K562 (cell line): ENCODE measurements around the gene LONP1. TPM values are rescaled to one million over a fixed set of nuclear protein-coding genes. Genes with fewer than 3 reads are reported as not detected.

Source experiments
- BCOR ChIP-seq: fragments of 450-650 bp; IDR thresholded peaks from 2 replicates; pipeline ENCODE4 v1.6.1; 2016
- CBX1 ChIP-seq: sonication (generic); IDR thresholded peaks from 2 replicates; pipeline ENCODE4 v1.6.1; 2016; ENCODE audit warnings: antibody characterized with exemption, low read depth, mild to moderate bottlenecking
- CTBP1 ChIP-seq: fragments of 450-650 bp; IDR thresholded peaks from 2 replicates; pipeline ENCODE4 v1.6.1; 2016; ENCODE audit warnings: borderline replicate concordance
- FOXK2 ChIP-seq, 2 experiments: fragments of 450-650 bp; IDR thresholded peaks in 1 of 2; conservative IDR thresholded peaks in 1 of 2; 2 replicates each; pipeline ENCODE4 v1.6.1; 2016; ENCODE audit warnings: low read depth in 2 of 2, mild to moderate bottlenecking in 1 of 2
- SMAD4 ChIP-seq: fragments of 250-450 bp; sonication (Bioruptor Pico); conservative IDR thresholded peaks from 2 replicates; pipeline ENCODE4 v1.8.0; 2021; ENCODE audit warnings: inconsistent platforms, mild to moderate bottlenecking, moderate library complexity
- SMARCA5 ChIP-seq: fragments of 450-650 bp; IDR thresholded peaks from 2 replicates; pipeline ENCODE4 v1.6.1; 2016
- SMARCE1 ChIP-seq: fragments of 450-650 bp; IDR thresholded peaks from 2 replicates; pipeline ENCODE4 v1.7.1; 2016; ENCODE audit warnings: mild to moderate bottlenecking
- TBP ChIP-seq: optimal IDR thresholded peaks from 2 replicates; pipeline ENCODE3; 2011; ENCODE audit warnings: low read depth, low read length, improper control_type of control experiment
- TRIM28 ChIP-seq: fragments of 450-650 bp; IDR thresholded peaks from 2 replicates; pipeline ENCODE4 v1.6.1; 2017
- ZBTB1 ChIP-seq: sonication (generic); formaldehyde crosslinking; IDR thresholded peaks from 2 replicates; pipeline ENCODE4 v1.8.1; 2023; ENCODE audit warnings: missing genetic modification reagents, low read depth, mild to moderate bottlenecking, borderline replicate concordance
- ZNF695 ChIP-seq: fragments of 450-650 bp; formaldehyde crosslinking; IDR thresholded peaks from 2 replicates; pipeline ENCODE4 v1.4.0; 2020; ENCODE audit warnings: mild to moderate bottlenecking, moderate library complexity
- ZSCAN32 ChIP-seq: fragments of 450-650 bp; formaldehyde crosslinking; IDR thresholded peaks from 2 replicates; pipeline ENCODE4 v1.4.0; 2020; ENCODE audit warnings: mild to moderate bottlenecking, moderate library complexity
- polyA plus RNA-seq, 8 experiments: library from polyadenylated mRNA; depleted of rRNA in 4 of 8; stranded (reverse) in 5 of 8; unstranded in 3 of 8; fragments of >200 nt; fragmentation: Nextera tagmentation in 2 of 8; fragmentation: Illumina TruSeq in 1 of 8; extraction: Ambion mirVana in 2 of 8; extraction: Trizol in 1 of 8; gene quantifications; 2 replicates each; pipeline versions ENCODE4 v1.2.1 to v1.2.3, GENCODE V29; 2011 to 2014; ENCODE audit warnings: inconsistent platforms in 1 of 8, missing spikeins in 1 of 8
- total RNA-seq, 7 experiments: library from RNA; depleted of rRNA in 6 of 7; stranded (reverse); fragments of >200 nt in 6 of 7; fragmentation: Illumina TruSeq in 2 of 7; extraction: Trizol in 2 of 7; gene quantifications; 2 replicates each; pipeline versions ENCODE4 v1.2.1 to v1.2.3, GENCODE V29; 2011 to 2021; ENCODE audit warnings: low replicate concordance in 1 of 7
- TF ChIP-seq, protein P1 (sequence below): fragments of 450-650 bp; IDR thresholded peaks from 2 replicates; pipeline ENCODE4 v1.6.1; 2014; ENCODE audit warnings: low read depth, mild to moderate bottlenecking, moderate library complexity, borderline replicate concordance
- TF ChIP-seq, protein P2 (sequence below): fragments of 450-650 bp; IDR thresholded peaks from 2 replicates; pipeline ENCODE4 v1.6.1; 2016; ENCODE audit warnings: low read depth, mild to moderate bottlenecking, moderate library complexity
- TF ChIP-seq, protein P3 (sequence below): conservative IDR thresholded peaks from 2 replicates; pipeline ENCODE4 v1.6.1; 2011; ENCODE audit warnings: low read depth, mild to moderate bottlenecking, low read length; ENCODE audit not compliant: control insufficient read depth
- TF ChIP-seq, protein P4 (sequence below), 2 experiments: fragments of 450-650 bp; IDR thresholded peaks; 2 replicates each; pipeline ENCODE4 v1.6.1; 2016
- TF ChIP-seq, protein P5 (sequence below): sonication (generic); formaldehyde crosslinking; IDR thresholded peaks from 2 replicates; pipeline ENCODE4 v1.9.0; 2022; ENCODE audit warnings: mild to moderate bottlenecking, missing genetic modification reagents
- TF ChIP-seq, protein P6 (sequence below): fragments of 150-350 bp; IDR thresholded peaks from 2 replicates; pipeline ENCODE4 v1.6.1; 2014; ENCODE audit warnings: low read depth, mild to moderate bottlenecking, low read length, borderline replicate concordance

LONP1 gene
- total and polyA plus RNA-seq, 9 of the 15 experiments (the other 6 are each of a cell fraction or from before 2014, with no cell fraction given): 1.1 to 238 (median 84.5) TPM

DNA sequence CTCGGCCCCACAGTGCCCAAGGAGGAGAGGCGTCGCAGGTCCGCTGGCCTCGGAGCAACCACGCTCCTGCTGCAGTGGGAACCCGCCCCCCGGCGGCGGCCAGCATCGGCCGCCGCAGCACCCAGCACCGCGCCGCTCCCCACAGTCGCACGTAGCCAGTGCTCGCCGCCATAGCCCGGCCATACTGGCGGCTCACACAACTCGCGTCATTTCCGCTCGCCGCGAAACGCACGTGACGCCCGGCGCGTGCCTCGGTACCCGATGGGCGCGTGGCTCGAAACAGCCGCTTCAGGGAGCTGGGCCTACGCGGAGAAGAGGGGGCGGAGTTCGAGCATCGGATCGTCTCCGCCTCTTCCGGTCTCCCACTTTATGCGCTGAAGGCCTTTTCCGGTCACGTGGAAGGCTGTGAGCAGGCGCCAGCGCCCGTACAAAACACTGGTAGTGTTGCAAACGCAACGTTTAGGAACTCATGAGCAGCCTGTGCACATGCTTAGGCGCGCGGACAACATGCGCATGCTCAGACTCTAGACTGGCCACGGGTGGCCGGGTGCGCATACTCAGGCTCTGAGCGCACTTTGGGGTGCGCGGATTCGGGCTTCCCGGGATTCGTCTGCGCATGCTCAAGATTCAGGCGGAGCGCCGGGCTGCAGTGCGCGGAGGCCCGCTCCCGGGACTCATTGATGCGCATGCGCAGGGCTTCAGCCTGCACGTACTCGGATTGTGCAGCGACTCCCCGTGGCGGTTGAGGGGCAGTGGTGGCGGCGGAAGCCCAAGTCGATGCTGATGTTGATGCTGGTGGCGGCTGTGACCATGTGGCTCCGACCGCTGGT is at the start of gene LONP1, which contains the start of gene CATSPERD (continued):
- TF ChIP-seq, protein P1, sequence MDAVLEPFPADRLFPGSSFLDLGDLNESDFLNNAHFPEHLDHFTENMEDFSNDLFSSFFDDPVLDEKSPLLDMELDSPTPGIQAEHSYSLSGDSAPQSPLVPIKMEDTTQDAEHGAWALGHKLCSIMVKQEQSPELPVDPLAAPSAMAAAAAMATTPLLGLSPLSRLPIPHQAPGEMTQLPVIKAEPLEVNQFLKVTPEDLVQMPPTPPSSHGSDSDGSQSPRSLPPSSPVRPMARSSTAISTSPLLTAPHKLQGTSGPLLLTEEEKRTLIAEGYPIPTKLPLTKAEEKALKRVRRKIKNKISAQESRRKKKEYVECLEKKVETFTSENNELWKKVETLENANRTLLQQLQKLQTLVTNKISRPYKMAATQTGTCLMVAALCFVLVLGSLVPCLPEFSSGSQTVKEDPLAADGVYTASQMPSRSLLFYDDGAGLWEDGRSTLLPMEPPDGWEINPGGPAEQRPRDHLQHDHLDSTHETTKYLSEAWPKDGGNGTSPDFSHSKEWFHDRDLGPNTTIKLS: peak; percentile 92
- peak; percentile 85 to 96 for TF ChIP-seq FOXK2 (conservative IDR thresholded peaks at IDR 0.05 in 1 of 2, IDR thresholded peaks at IDR 0.05 in 1 of 2; ENCODE audit: low read depth in 2 of 2)
- no peak for TF ChIP-seq ZSCAN32
- TF ChIP-seq, protein P2, sequence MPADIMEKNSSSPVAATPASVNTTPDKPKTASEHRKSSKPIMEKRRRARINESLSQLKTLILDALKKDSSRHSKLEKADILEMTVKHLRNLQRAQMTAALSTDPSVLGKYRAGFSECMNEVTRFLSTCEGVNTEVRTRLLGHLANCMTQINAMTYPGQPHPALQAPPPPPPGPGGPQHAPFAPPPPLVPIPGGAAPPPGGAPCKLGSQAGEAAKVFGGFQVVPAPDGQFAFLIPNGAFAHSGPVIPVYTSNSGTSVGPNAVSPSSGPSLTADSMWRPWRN: peak; percentile 100
- TF ChIP-seq TRIM28: 0 out of 2 replicates have a peak, but pooled peaks have one; percentile 54
- TF ChIP-seq ZBTB1 (CRISPR knock-in tag): no peak
- TF ChIP-seq CTBP1: peak; percentile 81
- no peak for TF ChIP-seq ZNF695 (CRISPR knock-in tag)
- TF ChIP-seq TBP: peak; percentile 93
- TF ChIP-seq, protein P3, sequence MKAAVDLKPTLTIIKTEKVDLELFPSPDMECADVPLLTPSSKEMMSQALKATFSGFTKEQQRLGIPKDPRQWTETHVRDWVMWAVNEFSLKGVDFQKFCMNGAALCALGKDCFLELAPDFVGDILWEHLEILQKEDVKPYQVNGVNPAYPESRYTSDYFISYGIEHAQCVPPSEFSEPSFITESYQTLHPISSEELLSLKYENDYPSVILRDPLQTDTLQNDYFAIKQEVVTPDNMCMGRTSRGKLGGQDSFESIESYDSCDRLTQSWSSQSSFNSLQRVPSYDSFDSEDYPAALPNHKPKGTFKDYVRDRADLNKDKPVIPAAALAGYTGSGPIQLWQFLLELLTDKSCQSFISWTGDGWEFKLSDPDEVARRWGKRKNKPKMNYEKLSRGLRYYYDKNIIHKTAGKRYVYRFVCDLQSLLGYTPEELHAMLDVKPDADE: peak; percentile 94
- TF ChIP-seq, protein P4, sequence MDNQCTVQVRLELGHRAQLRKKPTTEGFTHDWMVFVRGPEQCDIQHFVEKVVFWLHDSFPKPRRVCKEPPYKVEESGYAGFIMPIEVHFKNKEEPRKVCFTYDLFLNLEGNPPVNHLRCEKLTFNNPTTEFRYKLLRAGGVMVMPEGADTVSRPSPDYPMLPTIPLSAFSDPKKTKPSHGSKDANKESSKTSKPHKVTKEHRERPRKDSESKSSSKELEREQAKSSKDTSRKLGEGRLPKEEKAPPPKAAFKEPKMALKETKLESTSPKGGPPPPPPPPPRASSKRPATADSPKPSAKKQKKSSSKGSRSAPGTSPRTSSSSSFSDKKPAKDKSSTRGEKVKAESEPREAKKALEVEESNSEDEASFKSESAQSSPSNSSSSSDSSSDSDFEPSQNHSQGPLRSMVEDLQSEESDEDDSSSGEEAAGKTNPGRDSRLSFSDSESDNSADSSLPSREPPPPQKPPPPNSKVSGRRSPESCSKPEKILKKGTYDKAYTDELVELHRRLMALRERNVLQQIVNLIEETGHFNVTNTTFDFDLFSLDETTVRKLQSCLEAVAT (IDR thresholded peaks at IDR 0.05): peak; percentile 16 to 74; a peak in 1 of 4 replicates
- TF ChIP-seq, protein P5, sequence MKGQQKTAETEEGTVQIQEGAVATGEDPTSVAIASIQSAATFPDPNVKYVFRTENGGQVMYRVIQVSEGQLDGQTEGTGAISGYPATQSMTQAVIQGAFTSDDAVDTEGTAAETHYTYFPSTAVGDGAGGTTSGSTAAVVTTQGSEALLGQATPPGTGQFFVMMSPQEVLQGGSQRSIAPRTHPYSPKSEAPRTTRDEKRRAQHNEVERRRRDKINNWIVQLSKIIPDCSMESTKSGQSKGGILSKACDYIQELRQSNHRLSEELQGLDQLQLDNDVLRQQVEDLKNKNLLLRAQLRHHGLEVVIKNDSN (CRISPR knock-in tag): peak; percentile 97
- peak; percentile 27; the same call in 1 of the 2 replicates for TF ChIP-seq CBX1
- TF ChIP-seq SMAD4 (CRISPR knock-in tag): peak; percentile 67
- TF ChIP-seq BCOR: 0 out of 2 replicates have a peak, but pooled peaks have one; percentile 7
- no peak for TF ChIP-seq SMARCE1
- TF ChIP-seq, protein P6, sequence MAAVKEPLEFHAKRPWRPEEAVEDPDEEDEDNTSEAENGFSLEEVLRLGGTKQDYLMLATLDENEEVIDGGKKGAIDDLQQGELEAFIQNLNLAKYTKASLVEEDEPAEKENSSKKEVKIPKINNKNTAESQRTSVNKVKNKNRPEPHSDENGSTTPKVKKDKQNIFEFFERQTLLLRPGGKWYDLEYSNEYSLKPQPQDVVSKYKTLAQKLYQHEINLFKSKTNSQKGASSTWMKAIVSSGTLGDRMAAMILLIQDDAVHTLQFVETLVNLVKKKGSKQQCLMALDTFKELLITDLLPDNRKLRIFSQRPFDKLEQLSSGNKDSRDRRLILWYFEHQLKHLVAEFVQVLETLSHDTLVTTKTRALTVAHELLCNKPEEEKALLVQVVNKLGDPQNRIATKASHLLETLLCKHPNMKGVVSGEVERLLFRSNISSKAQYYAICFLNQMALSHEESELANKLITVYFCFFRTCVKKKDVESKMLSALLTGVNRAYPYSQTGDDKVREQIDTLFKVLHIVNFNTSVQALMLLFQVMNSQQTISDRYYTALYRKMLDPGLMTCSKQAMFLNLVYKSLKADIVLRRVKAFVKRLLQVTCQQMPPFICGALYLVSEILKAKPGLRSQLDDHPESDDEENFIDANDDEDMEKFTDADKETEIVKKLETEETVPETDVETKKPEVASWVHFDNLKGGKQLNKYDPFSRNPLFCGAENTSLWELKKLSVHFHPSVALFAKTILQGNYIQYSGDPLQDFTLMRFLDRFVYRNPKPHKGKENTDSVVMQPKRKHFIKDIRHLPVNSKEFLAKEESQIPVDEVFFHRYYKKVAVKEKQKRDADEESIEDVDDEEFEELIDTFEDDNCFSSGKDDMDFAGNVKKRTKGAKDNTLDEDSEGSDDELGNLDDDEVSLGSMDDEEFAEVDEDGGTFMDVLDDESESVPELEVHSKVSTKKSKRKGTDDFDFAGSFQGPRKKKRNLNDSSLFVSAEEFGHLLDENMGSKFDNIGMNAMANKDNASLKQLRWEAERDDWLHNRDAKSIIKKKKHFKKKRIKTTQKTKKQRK: 0 out of 2 replicates have a peak, but pooled peaks have one; percentile 14
- TF ChIP-seq SMARCA5: no peak
